GM23338 (cell line): Measurements from ENCODE around the gene EFCAB13. TPM values are rescaled to one million over a fixed set of nuclear protein-coding genes. Genes with fewer than 3 reads are reported as not detected.

Source experiments
- ATAC-seq: fragments of 200-7000 bp; cut with Tn5 transposase; 3 replicates; pipeline ENCODE4 v1.9.1; 2020
- DNase-seq: peaks from one replicate; pipeline ENCODE4 v3.0.0-alpha.2; 2015; ENCODE audit warnings: low spot score
- H2AFZ ChIP-seq: fragments of 200-600 bp; sonication (generic); 2 replicates; pipeline ENCODE4 v1.8.0; 2016; ENCODE audit warnings: antibody characterized with exemption, mild to moderate bottlenecking, moderate library complexity
- H3F3A ChIP-seq: fragments of 200-600 bp; sonication (generic); replicated peaks from 2 replicates; pipeline ENCODE4 v1.8.0; 2017; ENCODE audit warnings: antibody characterized with exemption, mixed run types, low read depth
- H3K27ac ChIP-seq: fragments of 200-600 bp; sonication (generic); 2 replicates; pipeline ENCODE4 v1.6.1; 2016; ENCODE audit warnings: low read depth
- H3K27me3 ChIP-seq: fragments of 200-600 bp; sonication (generic); 2 replicates; pipeline ENCODE4 v1.8.0; 2016; ENCODE audit warnings: mild to moderate bottlenecking, mixed run types, moderate library complexity; ENCODE audit not compliant: insufficient read depth
- H3K36me3 ChIP-seq: fragments of 200-600 bp; sonication (generic); 2 replicates; pipeline ENCODE4 v1.8.0; 2016; ENCODE audit warnings: mild to moderate bottlenecking; ENCODE audit not compliant: insufficient read depth
- H3K4me1 ChIP-seq: fragments of 200-600 bp; sonication (generic); 2 replicates; pipeline ENCODE4 v1.8.0; 2016; ENCODE audit warnings: mild to moderate bottlenecking, moderate library complexity; ENCODE audit not compliant: insufficient read depth
- H3K4me2 ChIP-seq: fragments of 200-600 bp; sonication (generic); 2 replicates; pipeline ENCODE4 v1.7.1; 2017; ENCODE audit warnings: mixed run types
- H3K4me3 ChIP-seq: fragments of 200-600 bp; sonication (generic); 2 replicates; pipeline ENCODE4 v1.6.1; 2016; ENCODE audit warnings: mixed run types
- H3K79me2 ChIP-seq: fragments of 200-600 bp; sonication (generic); replicated peaks from 2 replicates; pipeline ENCODE4 v1.8.0; 2017; ENCODE audit warnings: mild to moderate bottlenecking; ENCODE audit not compliant: insufficient read depth
- H3K9me2 ChIP-seq: fragments of 200-600 bp; sonication (generic); 2 replicates; pipeline ENCODE4 v1.8.0; 2017; ENCODE audit not compliant: insufficient read depth
- H4K20me1 ChIP-seq: fragments of 200-600 bp; sonication (generic); replicated peaks from 2 replicates; pipeline ENCODE4 v1.8.0; 2017; ENCODE audit warnings: mild to moderate bottlenecking; ENCODE audit not compliant: insufficient read depth
- H3K27ac Mint-ChIP-seq: 2 replicates; pipeline ENCODE4 v1.8.0; 2020; ENCODE audit warnings: inconsistent platforms, mild to moderate bottlenecking, moderate library complexity, mixed read lengths
- H3K27me3 Mint-ChIP-seq: 3 replicates; pipeline ENCODE4 v1.8.0; 2022; ENCODE audit warnings: low read depth, mild to moderate bottlenecking, moderate library complexity, mixed read lengths, inconsistent platforms; ENCODE audit not compliant: insufficient read depth, poor library complexity
- H3K36me3 Mint-ChIP-seq: 3 replicates; pipeline ENCODE4 v1.8.0; 2021; ENCODE audit warnings: low read depth, mild to moderate bottlenecking, inconsistent platforms, moderate library complexity, mixed read lengths
- H3K4me1 Mint-ChIP-seq: 3 replicates; pipeline ENCODE4 v1.8.0; 2020; ENCODE audit warnings: mild to moderate bottlenecking, inconsistent platforms, mixed read lengths
- H3K4me3 Mint-ChIP-seq: 3 replicates; pipeline ENCODE4 v1.8.0; 2021; ENCODE audit warnings: moderate library complexity, mild to moderate bottlenecking, inconsistent platforms, mixed read lengths
- H3K9me3 Mint-ChIP-seq: 3 replicates; pipeline ENCODE4 v1.8.0; 2020; ENCODE audit warnings: moderate library complexity, mild to moderate bottlenecking, inconsistent platforms, mixed read lengths
- CREB1 ChIP-seq: fragments of 250-450 bp; sonication (Bioruptor Pico); IDR thresholded peaks from 2 replicates; pipeline ENCODE4 v1.5.0; 2020; ENCODE audit warnings: low read depth, mild to moderate bottlenecking, moderate library complexity
- EZH2phosphoT487 ChIP-seq: fragments of 200-600 bp; sonication (generic); IDR thresholded peaks from one replicate; pipeline ENCODE4 v1.8.1; 2018; ENCODE audit warnings: antibody characterized with exemption; ENCODE audit not compliant: unreplicated experiment
- JUNB ChIP-seq: IDR thresholded peaks from one replicate; pipeline ENCODE4 v1.6.1; 2016; ENCODE audit warnings: antibody characterized with exemption; ENCODE audit not compliant: unreplicated experiment
- NANOG ChIP-seq: IDR thresholded peaks from 2 replicates; pipeline ENCODE4 v1.6.1; 2016; ENCODE audit warnings: antibody characterized with exemption, borderline replicate concordance
- POLR2AphosphoS5 ChIP-seq: IDR thresholded peaks from 2 replicates; pipeline ENCODE4 v1.6.1; 2016; ENCODE audit warnings: antibody characterized with exemption, low read depth
- ZNF114 ChIP-seq: fragments of 250-450 bp; sonication (Bioruptor Pico); IDR thresholded peaks from 2 replicates; pipeline ENCODE4 v1.5.0; 2020; ENCODE audit warnings: mild to moderate bottlenecking, moderate library complexity
- ZNF331 ChIP-seq: fragments of 250-450 bp; sonication (Bioruptor Pico); IDR thresholded peaks from 2 replicates; pipeline ENCODE4 v1.5.0; 2020; ENCODE audit warnings: low read depth, mild to moderate bottlenecking, moderate library complexity
- polyA plus RNA-seq: library from polyadenylated mRNA; unstranded; fragments of >200 nt; fragmentation: Nextera tagmentation; extraction: Ambion mirVana; gene quantifications from 2 replicates; pipeline ENCODE4 v1.2.1, GENCODE V29; 2016
- total RNA-seq: library from RNA; depleted of rRNA; stranded (reverse); fragments of >200 nt; shearing (Covaris generic); gene quantifications from 2 replicates; pipeline ENCODE4 v1.2.3, GENCODE V29; 2014
- TF ChIP-seq, protein P1 (sequence below): IDR thresholded peaks from one replicate; pipeline ENCODE4 v1.6.1; 2018; ENCODE audit warnings: antibody characterized with exemption; ENCODE audit not compliant: unreplicated experiment
- TF ChIP-seq, protein P2 (sequence below): IDR thresholded peaks from 2 replicates; pipeline ENCODE4 v1.6.1; 2016; ENCODE audit warnings: antibody characterized with exemption

The EFCAB13 gene
- total and polyA plus RNA-seq, 2 experiments from 2014 or later: 4.1 to 5.4 TPM

- TF ChIP-seq EZH2phosphoT487 (no peak), JUNB (no peak), POLR2AphosphoS5 (no peak), ZNF114 (CRISPR knock-in tag) (no peak)
- TF ChIP-seq, protein P1, sequence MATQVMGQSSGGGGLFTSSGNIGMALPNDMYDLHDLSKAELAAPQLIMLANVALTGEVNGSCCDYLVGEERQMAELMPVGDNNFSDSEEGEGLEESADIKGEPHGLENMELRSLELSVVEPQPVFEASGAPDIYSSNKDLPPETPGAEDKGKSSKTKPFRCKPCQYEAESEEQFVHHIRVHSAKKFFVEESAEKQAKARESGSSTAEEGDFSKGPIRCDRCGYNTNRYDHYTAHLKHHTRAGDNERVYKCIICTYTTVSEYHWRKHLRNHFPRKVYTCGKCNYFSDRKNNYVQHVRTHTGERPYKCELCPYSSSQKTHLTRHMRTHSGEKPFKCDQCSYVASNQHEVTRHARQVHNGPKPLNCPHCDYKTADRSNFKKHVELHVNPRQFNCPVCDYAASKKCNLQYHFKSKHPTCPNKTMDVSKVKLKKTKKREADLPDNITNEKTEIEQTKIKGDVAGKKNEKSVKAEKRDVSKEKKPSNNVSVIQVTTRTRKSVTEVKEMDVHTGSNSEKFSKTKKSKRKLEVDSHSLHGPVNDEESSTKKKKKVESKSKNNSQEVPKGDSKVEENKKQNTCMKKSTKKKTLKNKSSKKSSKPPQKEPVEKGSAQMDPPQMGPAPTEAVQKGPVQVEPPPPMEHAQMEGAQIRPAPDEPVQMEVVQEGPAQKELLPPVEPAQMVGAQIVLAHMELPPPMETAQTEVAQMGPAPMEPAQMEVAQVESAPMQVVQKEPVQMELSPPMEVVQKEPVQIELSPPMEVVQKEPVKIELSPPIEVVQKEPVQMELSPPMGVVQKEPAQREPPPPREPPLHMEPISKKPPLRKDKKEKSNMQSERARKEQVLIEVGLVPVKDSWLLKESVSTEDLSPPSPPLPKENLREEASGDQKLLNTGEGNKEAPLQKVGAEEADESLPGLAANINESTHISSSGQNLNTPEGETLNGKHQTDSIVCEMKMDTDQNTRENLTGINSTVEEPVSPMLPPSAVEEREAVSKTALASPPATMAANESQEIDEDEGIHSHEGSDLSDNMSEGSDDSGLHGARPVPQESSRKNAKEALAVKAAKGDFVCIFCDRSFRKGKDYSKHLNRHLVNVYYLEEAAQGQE: no peak
- TF ChIP-seq, protein P2, sequence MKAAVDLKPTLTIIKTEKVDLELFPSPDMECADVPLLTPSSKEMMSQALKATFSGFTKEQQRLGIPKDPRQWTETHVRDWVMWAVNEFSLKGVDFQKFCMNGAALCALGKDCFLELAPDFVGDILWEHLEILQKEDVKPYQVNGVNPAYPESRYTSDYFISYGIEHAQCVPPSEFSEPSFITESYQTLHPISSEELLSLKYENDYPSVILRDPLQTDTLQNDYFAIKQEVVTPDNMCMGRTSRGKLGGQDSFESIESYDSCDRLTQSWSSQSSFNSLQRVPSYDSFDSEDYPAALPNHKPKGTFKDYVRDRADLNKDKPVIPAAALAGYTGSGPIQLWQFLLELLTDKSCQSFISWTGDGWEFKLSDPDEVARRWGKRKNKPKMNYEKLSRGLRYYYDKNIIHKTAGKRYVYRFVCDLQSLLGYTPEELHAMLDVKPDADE: no peak
These were observed 23.0 kb upstream of the EFCAB13 start (continued) for GRCh38 chr17:47300718-47301117.

- DNase-seq: no peak
- Histone ChIP-seq H3K4me1 (no peaks in the 10 kb centered on the region), H3K36me3 (no peaks in the 10 kb centered on the region), H3K4me2 (no peak overlapping the region), H3K27me3 (no peaks in the 10 kb centered on the region), H3K9me2 (peaks cover 2% of the 10 kb centered on the region; the same call in 1 of the 2 replicates), H3K4me3 (no peak overlapping the region), H4K20me1 (no peaks in the 10 kb centered on the region), H3F3A (no peaks in the 10 kb centered on the region), H2AFZ (no peak overlapping the region), H3K79me2 (no peaks in the 10 kb centered on the region), H3K27ac (no peak overlapping the region)
- Mint-ChIP-seq H3K27ac (no peak overlapping the region), H3K36me3 (no peaks in the 10 kb centered on the region), H3K27me3 (peaks cover 10% of the 10 kb centered on the region), H3K9me3 (no peaks in the 10 kb centered on the region; the same call in 2 of the 3 replicates), H3K4me1 (0 out of 3 replicates have a peak, but pooled peaks cover 4% of the 10 kb centered on the region), H3K4me3 (no peak overlapping the region)
- ATAC-seq: no peak
- TF ChIP-seq ZNF331 (CRISPR knock-in tag) (no peak), EZH2phosphoT487 (no peak), ZNF114 (CRISPR knock-in tag) (no peak), CREB1 (no peak), NANOG (no peak)
- TF ChIP-seq, protein P1: no peak
These were observed 22.6 kb upstream of the EFCAB13 start for GRCh38 chr17:47301161-47301560.
